HEK293 (cell line): ENCODE data around the gene DCST1.

ENCODE experiments used
- CTCF ChIA-PET: fragments of 350-600 bp; formaldehyde crosslinking; extraction: SDS; loops from one replicate; lab custom pipeline; 2021; ENCODE audit warnings: antibody characterized with exemption; lab: Yijun Ruan, JAX
- POLR2A ChIA-PET: fragments of 300-600 bp; formaldehyde crosslinking; extraction: SDS; loops from one replicate; lab custom pipeline; 2020; ENCODE audit warnings: antibody characterized with exemption, inconsistent platforms; lab: Yijun Ruan, JAX
- H3K27ac ChIP-seq: fragments of 200-500 bp; sonication (Bioruptor generic); 2 replicates; pipeline ENCODE4 v1.5.1; 2014; ENCODE audit warnings: low read depth, low read length, control low read depth, inconsistent platforms; ENCODE audit errors: extremely low read depth
- H3K36me3 ChIP-seq, 2 experiments: fragments of 200-500 bp in 1 of 2; sonication (Bioruptor generic) in 1 of 2; 1 replicate in 1 of 2; 2 replicates in 1 of 2; pipeline ENCODE4 v1.5.1; 2014 to 2017; ENCODE audit warnings: inconsistent platforms in 2 of 2, low read length in 2 of 2; ENCODE audit not compliant: control insufficient read depth in 2 of 2, insufficient read depth in 1 of 2
- H3K4me1 ChIP-seq: fragments of 200-500 bp; sonication (Bioruptor generic); 2 replicates; pipeline ENCODE4 v1.5.1; 2014; ENCODE audit warnings: mild to moderate bottlenecking, low read length, inconsistent platforms; ENCODE audit not compliant: control insufficient read depth, insufficient read depth
- H3K4me3 ChIP-seq: 2 replicates; pipeline ENCODE4 v1.5.1; 2011; ENCODE audit warnings: low read depth, mild to moderate bottlenecking, control low read depth, low read length, moderate library complexity
- H3K9me3 ChIP-seq: fragments of 200-500 bp; sonication (Bioruptor generic); 2 replicates; pipeline ENCODE4 v1.5.1; 2014; ENCODE audit warnings: low read depth, low read length, inconsistent platforms; ENCODE audit not compliant: control insufficient read depth, insufficient read depth
- GLIS2 ChIP-seq: fragments of 450-650 bp; formaldehyde crosslinking; IDR thresholded peaks from 2 replicates; pipeline ENCODE4 v1.5.1; 2016; ENCODE audit warnings: missing biosample characterization, missing genetic modification characterization
- MZF1 ChIP-seq: fragments of 450-650 bp; formaldehyde crosslinking; IDR thresholded peaks from 2 replicates; pipeline ENCODE4 v1.5.1; 2017; ENCODE audit warnings: missing biosample characterization, missing genetic modification characterization, borderline replicate concordance
- WT1 ChIP-seq: fragments of 450-650 bp; formaldehyde crosslinking; IDR thresholded peaks from 2 replicates; pipeline ENCODE4 v1.5.1; 2016; ENCODE audit warnings: missing biosample characterization, missing genetic modification characterization
- ZBTB20 ChIP-seq: fragments of 450-650 bp; formaldehyde crosslinking; IDR thresholded peaks from 2 replicates; pipeline ENCODE4 v1.5.1; 2016; ENCODE audit warnings: missing biosample characterization, missing genetic modification characterization
- ZBTB48 ChIP-seq: fragments of 450-650 bp; formaldehyde crosslinking; IDR thresholded peaks from 2 replicates; pipeline ENCODE4 v1.5.1; 2016; ENCODE audit warnings: missing biosample characterization, missing genetic modification characterization
- ZFHX2 ChIP-seq: fragments of 450-650 bp; formaldehyde crosslinking; conservative IDR thresholded peaks from 2 replicates; pipeline ENCODE4 v1.5.1; 2016; ENCODE audit warnings: missing biosample characterization, missing genetic modification characterization
- ZFP37 ChIP-seq: fragments of 450-650 bp; formaldehyde crosslinking; IDR thresholded peaks from 2 replicates; pipeline ENCODE4 v1.5.1; 2016; ENCODE audit warnings: missing biosample characterization, missing genetic modification characterization
- ZNF133 ChIP-seq: fragments of 450-650 bp; formaldehyde crosslinking; IDR thresholded peaks from 2 replicates; pipeline ENCODE4 v1.5.1; 2016; ENCODE audit warnings: missing biosample characterization, missing genetic modification characterization
- ZNF2 ChIP-seq: fragments of 450-650 bp; formaldehyde crosslinking; IDR thresholded peaks from 2 replicates; pipeline ENCODE4 v1.5.1; 2016; ENCODE audit warnings: missing biosample characterization, missing genetic modification characterization
- ZNF202 ChIP-seq: fragments of 450-650 bp; formaldehyde crosslinking; IDR thresholded peaks from 2 replicates; pipeline ENCODE4 v1.5.1; 2016; ENCODE audit warnings: missing biosample characterization, missing genetic modification characterization, borderline replicate concordance
- ZNF433 ChIP-seq: fragments of 450-650 bp; formaldehyde crosslinking; IDR thresholded peaks from 2 replicates; pipeline ENCODE4 v1.5.1; 2016; ENCODE audit warnings: missing biosample characterization, missing genetic modification characterization, low read depth
- ZNF571 ChIP-seq: fragments of 450-650 bp; formaldehyde crosslinking; IDR thresholded peaks from 2 replicates; pipeline ENCODE4 v1.5.0; 2017; ENCODE audit warnings: missing biosample characterization, missing genetic modification characterization
- ZNF621 ChIP-seq: fragments of 450-650 bp; formaldehyde crosslinking; IDR thresholded peaks from 2 replicates; pipeline ENCODE4 v1.5.1; 2017; ENCODE audit warnings: missing biosample characterization, missing genetic modification characterization
- ZNF843 ChIP-seq: fragments of 450-650 bp; formaldehyde crosslinking; IDR thresholded peaks from 2 replicates; pipeline ENCODE4 v1.5.1; 2016; ENCODE audit warnings: missing biosample characterization, missing genetic modification characterization
- TF ChIP-seq, protein P1 (sequence below): fragments of 450-650 bp; formaldehyde crosslinking; IDR thresholded peaks from 2 replicates; pipeline ENCODE4 v1.5.1; 2016; ENCODE audit warnings: missing biosample characterization, missing genetic modification characterization
- TF ChIP-seq, protein P2 (sequence below): fragments of 450-650 bp; formaldehyde crosslinking; IDR thresholded peaks from 2 replicates; pipeline ENCODE4 v1.5.1; 2016; ENCODE audit warnings: missing biosample characterization, missing genetic modification characterization
- TF ChIP-seq, protein P3 (sequence below): fragments of 450-650 bp; formaldehyde crosslinking; IDR thresholded peaks from 2 replicates; pipeline ENCODE4 v1.5.1; 2016; ENCODE audit warnings: missing biosample characterization, missing genetic modification characterization
- TF ChIP-seq, protein P4 (sequence below): fragments of 450-650 bp; formaldehyde crosslinking; IDR thresholded peaks from 2 replicates; pipeline ENCODE4 v1.5.1; 2016; ENCODE audit warnings: missing biosample characterization, missing genetic modification characterization
- TF ChIP-seq, protein P5 (sequence below): fragments of 450-650 bp; formaldehyde crosslinking; IDR thresholded peaks from 2 replicates; pipeline ENCODE4 v1.5.1; 2017; ENCODE audit warnings: missing biosample characterization, missing genetic modification characterization
- TF ChIP-seq, protein P6 (sequence below): fragments of 450-650 bp; formaldehyde crosslinking; IDR thresholded peaks from 2 replicates; pipeline ENCODE4 v1.5.1; 2016; ENCODE audit warnings: missing biosample characterization, missing genetic modification characterization
- TF ChIP-seq, protein P7 (sequence below): fragments of 450-650 bp; formaldehyde crosslinking; IDR thresholded peaks from 2 replicates; pipeline ENCODE4 v1.5.1; 2016; ENCODE audit warnings: missing biosample characterization, missing genetic modification characterization

Gene DCST1

DNA sequence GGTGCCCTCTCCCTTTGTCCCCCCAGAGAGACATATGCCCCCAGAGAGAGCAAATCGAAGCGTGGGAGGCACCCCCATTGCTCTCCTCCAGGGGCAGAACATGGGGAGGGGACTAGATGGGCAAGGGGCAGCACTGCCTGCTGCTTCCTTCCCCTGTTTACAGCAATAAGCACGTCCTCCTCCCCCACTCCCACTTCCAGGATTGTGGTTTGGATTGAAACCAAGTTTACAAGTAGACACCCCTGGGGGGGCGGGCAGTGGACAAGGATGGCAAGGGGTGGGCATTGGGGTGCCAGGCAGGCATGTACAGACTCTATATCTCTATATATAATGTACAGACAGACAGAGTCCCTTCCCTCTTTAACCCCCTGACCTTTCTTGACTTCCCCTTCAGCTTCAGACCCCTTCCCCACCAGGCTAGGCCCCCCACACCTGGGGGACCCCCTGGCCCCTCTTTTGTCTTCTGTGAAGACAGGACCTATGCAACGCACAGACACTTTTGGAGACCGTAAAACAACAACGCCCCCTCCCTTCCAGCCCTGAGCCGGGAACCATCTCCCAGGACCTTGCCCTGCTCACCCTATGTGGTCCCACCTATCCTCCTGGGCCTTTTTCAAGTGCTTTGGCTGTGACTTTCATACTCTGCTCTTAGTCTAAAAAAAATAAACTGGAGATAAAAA is 53.4 kb downstream of the DCST1 start (continued):
- TF ChIP-seq, protein P1, sequence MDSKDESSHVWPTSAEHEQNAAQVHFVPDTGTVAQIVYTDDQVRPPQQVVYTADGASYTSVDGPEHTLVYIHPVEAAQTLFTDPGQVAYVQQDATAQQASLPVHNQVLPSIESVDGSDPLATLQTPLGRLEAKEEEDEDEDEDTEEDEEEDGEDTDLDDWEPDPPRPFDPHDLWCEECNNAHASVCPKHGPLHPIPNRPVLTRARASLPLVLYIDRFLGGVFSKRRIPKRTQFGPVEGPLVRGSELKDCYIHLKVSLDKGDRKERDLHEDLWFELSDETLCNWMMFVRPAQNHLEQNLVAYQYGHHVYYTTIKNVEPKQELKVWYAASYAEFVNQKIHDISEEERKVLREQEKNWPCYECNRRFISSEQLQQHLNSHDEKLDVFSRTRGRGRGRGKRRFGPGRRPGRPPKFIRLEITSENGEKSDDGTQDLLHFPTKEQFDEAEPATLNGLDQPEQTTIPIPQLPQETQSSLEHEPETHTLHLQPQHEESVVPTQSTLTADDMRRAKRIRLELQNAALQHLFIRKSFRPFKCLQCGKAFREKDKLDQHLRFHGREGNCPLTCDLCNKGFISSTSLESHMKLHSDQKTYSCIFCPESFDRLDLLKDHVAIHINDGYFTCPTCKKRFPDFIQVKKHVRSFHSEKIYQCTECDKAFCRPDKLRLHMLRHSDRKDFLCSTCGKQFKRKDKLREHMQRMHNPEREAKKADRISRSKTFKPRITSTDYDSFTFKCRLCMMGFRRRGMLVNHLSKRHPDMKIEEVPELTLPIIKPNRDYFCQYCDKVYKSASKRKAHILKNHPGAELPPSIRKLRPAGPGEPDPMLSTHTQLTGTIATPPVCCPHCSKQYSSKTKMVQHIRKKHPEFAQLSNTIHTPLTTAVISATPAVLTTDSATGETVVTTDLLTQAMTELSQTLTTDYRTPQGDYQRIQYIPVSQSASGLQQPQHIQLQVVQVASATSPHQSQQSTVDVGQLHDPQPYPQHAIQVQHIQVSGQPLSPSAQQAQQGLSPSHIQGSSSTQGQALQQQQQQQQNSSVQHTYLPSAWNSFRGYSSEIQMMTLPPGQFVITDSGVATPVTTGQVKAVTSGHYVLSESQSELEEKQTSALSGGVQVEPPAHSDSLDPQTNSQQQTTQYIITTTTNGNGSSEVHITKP (tag by site-specific recombination), result 0 out of 2 replicates have a peak, but pooled peaks have one; percentile 8
- TF ChIP-seq, protein P2, sequence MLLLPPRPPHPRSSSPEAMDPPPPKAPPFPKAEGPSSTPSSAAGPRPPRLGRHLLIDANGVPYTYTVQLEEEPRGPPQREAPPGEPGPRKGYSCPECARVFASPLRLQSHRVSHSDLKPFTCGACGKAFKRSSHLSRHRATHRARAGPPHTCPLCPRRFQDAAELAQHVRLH (tag by site-specific recombination), result no peak
- TF ChIP-seq WT1 (tag by site-specific recombination), result peak; percentile 46; the same call in 1 of the 2 replicates
- 0 out of 2 replicates have a peak, but pooled peaks have one; percentile 11 for TF ChIP-seq GLIS2 (tag by site-specific recombination)
- TF ChIP-seq, protein P3, sequence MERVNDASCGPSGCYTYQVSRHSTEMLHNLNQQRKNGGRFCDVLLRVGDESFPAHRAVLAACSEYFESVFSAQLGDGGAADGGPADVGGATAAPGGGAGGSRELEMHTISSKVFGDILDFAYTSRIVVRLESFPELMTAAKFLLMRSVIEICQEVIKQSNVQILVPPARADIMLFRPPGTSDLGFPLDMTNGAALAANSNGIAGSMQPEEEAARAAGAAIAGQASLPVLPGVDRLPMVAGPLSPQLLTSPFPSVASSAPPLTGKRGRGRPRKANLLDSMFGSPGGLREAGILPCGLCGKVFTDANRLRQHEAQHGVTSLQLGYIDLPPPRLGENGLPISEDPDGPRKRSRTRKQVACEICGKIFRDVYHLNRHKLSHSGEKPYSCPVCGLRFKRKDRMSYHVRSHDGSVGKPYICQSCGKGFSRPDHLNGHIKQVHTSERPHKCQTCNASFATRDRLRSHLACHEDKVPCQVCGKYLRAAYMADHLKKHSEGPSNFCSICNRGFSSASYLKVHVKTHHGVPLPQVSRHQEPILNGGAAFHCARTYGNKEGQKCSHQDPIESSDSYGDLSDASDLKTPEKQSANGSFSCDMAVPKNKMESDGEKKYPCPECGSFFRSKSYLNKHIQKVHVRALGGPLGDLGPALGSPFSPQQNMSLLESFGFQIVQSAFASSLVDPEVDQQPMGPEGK, result peak; percentile 29; the same call in 1 of the 2 replicates
- peak; percentile 61 for TF ChIP-seq ZFHX2 (tag by site-specific recombination)
- no peak for TF ChIP-seq ZNF202 (tag by site-specific recombination)
- TF ChIP-seq, all 188 proteins: peak for 11

DNA sequence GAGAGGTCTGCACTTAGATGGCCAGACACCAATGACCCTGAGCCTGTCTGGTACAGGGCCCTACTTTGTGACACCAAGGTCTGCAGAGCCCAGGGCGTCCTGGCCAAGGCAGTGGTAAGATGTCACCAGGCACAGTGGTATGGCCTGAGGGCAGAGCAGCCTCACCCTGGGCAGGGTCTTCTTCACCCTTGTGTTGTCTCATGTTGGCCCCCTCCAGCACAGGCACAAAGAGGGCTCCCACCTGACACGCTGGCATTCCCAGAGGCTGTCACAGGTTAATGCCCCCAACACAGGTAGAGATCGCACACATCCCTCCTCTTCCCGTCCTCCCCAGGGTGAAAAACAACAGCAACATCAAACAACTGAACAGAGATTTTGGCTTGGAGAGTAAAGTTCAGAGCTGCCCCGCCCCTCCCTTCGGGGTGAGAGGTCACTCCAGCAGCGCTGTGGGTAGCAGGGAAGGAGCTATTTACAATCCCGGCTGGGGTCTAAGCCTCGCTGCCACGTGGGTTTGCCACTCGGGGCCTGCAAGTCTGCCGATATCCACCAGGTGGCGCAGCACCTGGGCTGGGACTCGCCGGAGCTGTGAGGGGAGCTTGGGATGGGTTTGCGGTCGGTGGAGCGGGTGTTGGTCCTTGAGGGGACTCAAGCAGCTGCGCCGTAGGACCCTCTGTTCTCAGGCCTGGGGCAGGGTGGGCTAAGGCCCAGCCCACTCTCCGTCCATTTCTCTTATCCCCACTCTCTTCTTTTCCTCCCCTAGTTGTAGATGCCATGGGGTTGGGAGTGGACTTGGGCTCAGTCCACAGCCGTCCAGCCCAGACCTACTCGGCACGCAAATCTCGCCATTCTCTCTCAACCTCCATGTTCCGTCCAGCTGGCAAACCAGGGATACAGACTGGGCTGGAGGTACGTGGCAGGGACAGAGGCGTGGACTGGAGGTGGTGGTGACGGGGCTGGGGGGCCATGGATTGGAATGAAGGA is 57.7 kb downstream of the DCST1 start:
- H3K4me3 ChIP-seq, result no peak overlapping the region
- no peaks in the 10 kb centered on the region for H3K9me3 ChIP-seq
- H3K36me3 ChIP-seq, result no peaks in the 10 kb centered on the region
- peaks cover 11% of the 10 kb centered on the region for H3K4me1 ChIP-seq
- no peak overlapping the region for H3K27ac ChIP-seq
- ChIA-PET CTCF (interaction anchor here (0.5 to 13.8 kb wide), 45 partner anchors 9 to 701 kb away, joined by 3 to 439 read pairs (median 5); partner anchors contain the start of genes EFNA1, EFNA3, KRTCAP2 and SLC50A1), POLR2A (interaction anchor here (0.5 to 2.0 kb wide), 9 partner anchors 16 to 82 kb away, joined by 3 to 17 read pairs (median 5); partner anchors contain the start of genes DPM3, EFNA1, KRTCAP2 and TRIM46)
- TF ChIP-seq ZNF621 (tag by site-specific recombination) (no peak), ZNF133 (tag by site-specific recombination) (no peak; the same call in 1 of the 2 replicates), ZNF843 (tag by site-specific recombination) (no peak), MZF1 (tag by site-specific recombination) (no peak), ZBTB48 (tag by site-specific recombination) (no peak; the same call in 1 of the 2 replicates), ZNF2 (peak; percentile 84), ZNF571 (tag by site-specific recombination) (no peak), ZBTB20 (no peak), ZFP37 (tag by site-specific recombination) (no peak), ZNF433 (tag by site-specific recombination) (no peak)
- TF ChIP-seq, protein P4, sequence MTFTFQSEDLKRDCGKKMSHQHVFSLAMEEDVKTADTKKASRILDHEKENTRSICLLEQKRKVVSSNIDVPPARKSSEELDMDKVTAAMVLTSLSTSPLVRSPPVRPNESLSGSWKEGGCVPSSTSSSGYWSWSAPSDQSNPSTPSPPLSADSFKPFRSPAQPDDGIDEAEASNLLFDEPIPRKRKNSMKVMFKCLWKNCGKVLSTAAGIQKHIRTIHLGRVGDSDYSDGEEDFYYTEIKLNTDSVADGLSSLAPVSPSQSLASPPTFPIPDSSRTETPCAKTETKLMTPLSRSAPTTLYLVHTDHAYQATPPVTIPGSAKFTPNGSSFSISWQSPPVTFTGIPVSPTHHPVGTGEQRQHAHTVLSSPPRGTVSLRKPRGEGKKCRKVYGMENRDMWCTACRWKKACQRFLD (tag by site-specific recombination), result no peak
- TF ChIP-seq, protein P5, sequence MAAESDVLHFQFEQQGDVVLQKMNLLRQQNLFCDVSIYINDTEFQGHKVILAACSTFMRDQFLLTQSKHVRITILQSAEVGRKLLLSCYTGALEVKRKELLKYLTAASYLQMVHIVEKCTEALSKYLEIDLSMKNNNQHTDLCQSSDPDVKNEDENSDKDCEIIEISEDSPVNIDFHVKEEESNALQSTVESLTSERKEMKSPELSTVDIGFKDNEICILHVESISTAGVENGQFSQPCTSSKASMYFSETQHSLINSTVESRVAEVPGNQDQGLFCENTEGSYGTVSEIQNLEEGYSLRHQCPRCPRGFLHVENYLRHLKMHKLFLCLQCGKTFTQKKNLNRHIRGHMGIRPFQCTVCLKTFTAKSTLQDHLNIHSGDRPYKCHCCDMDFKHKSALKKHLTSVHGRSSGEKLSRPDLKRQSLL (tag by site-specific recombination), result no peak
- TF ChIP-seq, protein P6, sequence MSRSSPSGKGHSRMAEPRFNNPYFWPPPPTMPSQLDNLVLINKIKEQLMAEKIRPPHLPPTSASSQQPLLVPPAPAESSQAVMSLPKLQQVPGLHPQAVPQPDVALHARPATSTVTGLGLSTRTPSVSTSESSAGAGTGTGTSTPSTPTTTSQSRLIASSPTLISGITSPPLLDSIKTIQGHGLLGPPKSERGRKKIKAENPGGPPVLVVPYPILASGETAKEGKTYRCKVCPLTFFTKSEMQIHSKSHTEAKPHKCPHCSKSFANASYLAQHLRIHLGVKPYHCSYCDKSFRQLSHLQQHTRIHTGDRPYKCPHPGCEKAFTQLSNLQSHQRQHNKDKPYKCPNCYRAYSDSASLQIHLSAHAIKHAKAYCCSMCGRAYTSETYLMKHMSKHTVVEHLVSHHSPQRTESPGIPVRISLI (tag by site-specific recombination), result no peak
- TF ChIP-seq, protein P7, sequence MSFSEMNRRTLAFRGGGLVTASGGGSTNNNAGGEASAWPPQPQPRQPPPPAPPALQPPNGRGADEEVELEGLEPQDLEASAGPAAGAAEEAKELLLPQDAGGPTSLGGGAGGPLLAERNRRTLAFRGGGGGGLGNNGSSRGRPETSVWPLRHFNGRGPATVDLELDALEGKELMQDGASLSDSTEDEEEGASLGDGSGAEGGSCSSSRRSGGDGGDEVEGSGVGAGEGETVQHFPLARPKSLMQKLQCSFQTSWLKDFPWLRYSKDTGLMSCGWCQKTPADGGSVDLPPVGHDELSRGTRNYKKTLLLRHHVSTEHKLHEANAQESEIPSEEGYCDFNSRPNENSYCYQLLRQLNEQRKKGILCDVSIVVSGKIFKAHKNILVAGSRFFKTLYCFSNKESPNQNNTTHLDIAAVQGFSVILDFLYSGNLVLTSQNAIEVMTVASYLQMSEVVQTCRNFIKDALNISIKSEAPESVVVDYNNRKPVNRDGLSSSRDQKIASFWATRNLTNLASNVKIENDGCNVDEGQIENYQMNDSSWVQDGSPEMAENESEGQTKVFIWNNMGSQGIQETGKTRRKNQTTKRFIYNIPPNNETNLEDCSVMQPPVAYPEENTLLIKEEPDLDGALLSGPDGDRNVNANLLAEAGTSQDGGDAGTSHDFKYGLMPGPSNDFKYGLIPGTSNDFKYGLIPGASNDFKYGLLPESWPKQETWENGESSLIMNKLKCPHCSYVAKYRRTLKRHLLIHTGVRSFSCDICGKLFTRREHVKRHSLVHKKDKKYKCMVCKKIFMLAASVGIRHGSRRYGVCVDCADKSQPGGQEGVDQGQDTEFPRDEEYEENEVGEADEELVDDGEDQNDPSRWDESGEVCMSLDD (tag by site-specific recombination), result no peak
